SU-DHL-6 (cell line): Measurements from ENCODE around the gene CD274.
"Not testable (repeated sequence)": the region's sequence is repeated elsewhere in the genome, so short reads cannot be mapped to it uniquely, and the experiment has no call there.

ENCODE experiments used
- H2AFZ ChIP-seq: fragments of 200-600 bp; sonication (generic); 2 replicates; pipeline ENCODE4 v1.6.1; 2014; ENCODE audit warnings: low read depth, mild to moderate bottlenecking, moderate library complexity, mixed read lengths, antibody characterized with exemption, low read length; ENCODE audit not compliant: severe bottlenecking
- H3F3A ChIP-seq: fragments of 200-600 bp; shearing (Covaris generic); 2 replicates; pipeline ENCODE4 v1.6.0; 2016; ENCODE audit warnings: antibody characterized with exemption, mild to moderate bottlenecking; ENCODE audit not compliant: insufficient read depth
- H3K27ac ChIP-seq: fragments of 200-600 bp; sonication (generic); 2 replicates; pipeline ENCODE4 v1.5.1; 2016; ENCODE audit warnings: low read depth, mild to moderate bottlenecking, low read length, moderate library complexity, mixed read lengths
- H3K27me3 ChIP-seq: fragments of 200-600 bp; sonication (generic), shearing (Covaris generic); 2 replicates; pipeline ENCODE4 v1.6.0; 2014; ENCODE audit warnings: mild to moderate bottlenecking, low read length
- H3K36me3 ChIP-seq: fragments of 200-600 bp; sonication (generic); 2 replicates; pipeline ENCODE4 v1.6.1; 2014; ENCODE audit warnings: mild to moderate bottlenecking, low read length, mixed read lengths
- H3K4me2 ChIP-seq: fragments of 300-600, 200-600 bp; shearing (Covaris generic), sonication (generic); 2 replicates; pipeline ENCODE4 v1.6.0; 2014; ENCODE audit warnings: low read length, low read depth, mild to moderate bottlenecking; ENCODE audit not compliant: poor library complexity, severe bottlenecking
- H3K4me3 ChIP-seq: fragments of 200-600 bp; sonication (generic); 2 replicates; pipeline ENCODE4 v1.5.1; 2014; ENCODE audit warnings: antibody characterized with exemption, low read length, mild to moderate bottlenecking, mixed read lengths; ENCODE audit not compliant: insufficient read depth, poor library complexity, severe bottlenecking
- H3K79me2 ChIP-seq: fragments of 200-600 bp; sonication (generic); 2 replicates; pipeline ENCODE4 v1.6.1; 2014; ENCODE audit warnings: mild to moderate bottlenecking, low read length, moderate library complexity; ENCODE audit not compliant: insufficient read depth
- H3K9ac ChIP-seq: fragments of 200-600 bp; sonication (generic); 2 replicates; pipeline ENCODE4 v1.7.0; 2014; ENCODE audit warnings: mild to moderate bottlenecking, low read length
- H3K9me2 ChIP-seq: fragments of 200-600 bp; sonication (generic); replicated peaks from 2 replicates; pipeline ENCODE4 v1.6.1; 2014; ENCODE audit warnings: low read length; ENCODE audit not compliant: insufficient read depth
- H3K9me3 ChIP-seq: fragments of 200-600 bp; sonication (generic); 2 replicates; pipeline ENCODE4 v1.6.1; 2014; ENCODE audit warnings: low read length, mixed read lengths; ENCODE audit not compliant: insufficient read depth
- H4K20me1 ChIP-seq: fragments of 200-600 bp; sonication (generic); 2 replicates; pipeline ENCODE4 v1.6.1; 2014; ENCODE audit warnings: low read depth, mild to moderate bottlenecking, antibody characterized with exemption, low read length, moderate library complexity, mixed read lengths
- EZH2phosphoT487 ChIP-seq: fragments of 200-600 bp; sonication (generic), shearing (Covaris generic); conservative IDR thresholded peaks from 2 replicates; pipeline ENCODE4 v1.6.1; 2018; ENCODE audit warnings: mild to moderate bottlenecking, antibody characterized with exemption, low read length, moderate library complexity, mixed read lengths
- TF ChIP-seq, protein P1 (sequence below): fragments of 200-600 bp; sonication (generic); IDR thresholded peaks from one replicate; pipeline ENCODE4 v1.5.1; 2017; ENCODE audit warnings: antibody characterized with exemption, mild to moderate bottlenecking, low read length, moderate library complexity; ENCODE audit not compliant: insufficient read depth, poor library complexity, severe bottlenecking

Gene CD274

DNA sequence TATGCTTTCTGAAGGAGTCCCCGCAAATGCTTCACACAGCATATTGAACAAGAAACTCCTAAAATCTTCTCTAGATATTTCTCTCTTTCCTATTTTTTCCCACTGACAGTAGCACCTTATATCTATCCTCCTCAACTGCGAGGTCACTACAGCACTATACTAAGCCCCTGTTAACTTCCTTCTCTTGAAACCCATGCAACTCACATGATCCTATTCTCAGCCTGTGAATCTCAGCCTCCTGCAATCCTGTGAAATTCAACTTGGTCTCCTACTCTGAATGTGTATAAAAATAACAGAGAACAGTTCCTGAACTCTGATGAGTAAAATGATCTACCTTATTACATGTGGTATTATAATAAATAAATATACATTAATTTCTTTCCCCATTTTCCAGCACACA, 6.5 kb upstream of the CD274 start:
- no peak overlapping the region for H2AFZ ChIP-seq
- H3F3A ChIP-seq, result peaks cover 3% of the 10 kb centered on the region; the same call in 1 of the 2 replicates
- no peaks in the 10 kb centered on the region for H3K27me3 ChIP-seq
- H3K4me3 ChIP-seq, result no peak overlapping the region
- H3K36me3 ChIP-seq, result no peaks in the 10 kb centered on the region
- no peaks in the 10 kb centered on the region for H4K20me1 ChIP-seq
- H3K79me2 ChIP-seq, result no peaks in the 10 kb centered on the region
- no peak overlapping the region for H3K4me2 ChIP-seq
- H3K9ac ChIP-seq, result no peak overlapping the region
- H3K9me2 ChIP-seq, result no peaks in the 10 kb centered on the region
- TF ChIP-seq, protein P1, sequence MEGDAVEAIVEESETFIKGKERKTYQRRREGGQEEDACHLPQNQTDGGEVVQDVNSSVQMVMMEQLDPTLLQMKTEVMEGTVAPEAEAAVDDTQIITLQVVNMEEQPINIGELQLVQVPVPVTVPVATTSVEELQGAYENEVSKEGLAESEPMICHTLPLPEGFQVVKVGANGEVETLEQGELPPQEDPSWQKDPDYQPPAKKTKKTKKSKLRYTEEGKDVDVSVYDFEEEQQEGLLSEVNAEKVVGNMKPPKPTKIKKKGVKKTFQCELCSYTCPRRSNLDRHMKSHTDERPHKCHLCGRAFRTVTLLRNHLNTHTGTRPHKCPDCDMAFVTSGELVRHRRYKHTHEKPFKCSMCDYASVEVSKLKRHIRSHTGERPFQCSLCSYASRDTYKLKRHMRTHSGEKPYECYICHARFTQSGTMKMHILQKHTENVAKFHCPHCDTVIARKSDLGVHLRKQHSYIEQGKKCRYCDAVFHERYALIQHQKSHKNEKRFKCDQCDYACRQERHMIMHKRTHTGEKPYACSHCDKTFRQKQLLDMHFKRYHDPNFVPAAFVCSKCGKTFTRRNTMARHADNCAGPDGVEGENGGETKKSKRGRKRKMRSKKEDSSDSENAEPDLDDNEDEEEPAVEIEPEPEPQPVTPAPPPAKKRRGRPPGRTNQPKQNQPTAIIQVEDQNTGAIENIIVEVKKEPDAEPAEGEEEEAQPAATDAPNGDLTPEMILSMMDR, result no peak
- no peak for TF ChIP-seq EZH2phosphoT487
- no peak overlapping the region for H3K27ac ChIP-seq
- H3K9me3 ChIP-seq, result no peaks in the 10 kb centered on the region

GRCh38 chr9:5445096-5445495, 5.2 kb upstream of the CD274 start:
- H4K20me1 ChIP-seq, H3K27me3 ChIP-seq, H2AFZ ChIP-seq, H3F3A ChIP-seq, H3K9me3 ChIP-seq, H3K9me2 ChIP-seq, H3K4me3 ChIP-seq, H3K4me2 ChIP-seq, H3K9ac ChIP-seq, H3K36me3 ChIP-seq, H3K79me2 ChIP-seq, H3K27ac ChIP-seq: not testable (repeated sequence)

- Histone ChIP-seq H3K36me3 (no peaks in the 10 kb centered on the region), H2AFZ (no peak overlapping the region), H3K4me3 (no peak overlapping the region), H3K79me2 (no peaks in the 10 kb centered on the region), H3K27me3 (no peaks in the 10 kb centered on the region), H3K27ac (no peak overlapping the region), H3K9me2 (no peaks in the 10 kb centered on the region), H3K4me2 (no peak overlapping the region), H3F3A (peaks cover 3% of the 10 kb centered on the region; the same call in 1 of the 2 replicates), H3K9ac (no peak overlapping the region), H4K20me1 (no peaks in the 10 kb centered on the region), H3K9me3 (no peaks in the 10 kb centered on the region)
- TF ChIP-seq, protein P1, result no peak
- TF ChIP-seq EZH2phosphoT487, result no peak
These were observed 4.5 kb upstream of the CD274 start for GRCh38 chr9:5445886-5446285.

- no peaks in the 10 kb centered on the region for H4K20me1 ChIP-seq
- peaks cover 3% of the 10 kb centered on the region; the same call in 1 of the 2 replicates for H3F3A ChIP-seq
- no peak overlapping the region for H3K9ac ChIP-seq
- no peak for TF ChIP-seq EZH2phosphoT487
- TF ChIP-seq, protein P1, result no peak
- H3K9me3 ChIP-seq, result no peaks in the 10 kb centered on the region
- no peaks in the 10 kb centered on the region for H3K79me2 ChIP-seq
- H3K4me3 ChIP-seq, result no peak overlapping the region
- no peak overlapping the region for H2AFZ ChIP-seq
- H3K27ac ChIP-seq, result no peak overlapping the region
- no peaks in the 10 kb centered on the region for H3K36me3 ChIP-seq
- H3K4me2 ChIP-seq, result no peak overlapping the region
- no peaks in the 10 kb centered on the region for H3K27me3 ChIP-seq
- H3K9me2 ChIP-seq, result no peaks in the 10 kb centered on the region
These were observed 3.7 kb upstream of the CD274 start for GRCh38 chr9:5446451-5447236.
